Vagina (tissue), 2 donors: Measurements from ENCODE around the gene KCNH8.

Experiments used
- POLR2A ChIP-seq, 2 donors: fragments of 450-650 bp; IDR thresholded peaks; one replicate each; pipeline ENCODE4 v1.6.1; 2017; ENCODE audit warnings: antibody characterized with exemption in 2 of 2, mild to moderate bottlenecking in 2 of 2, moderate library complexity in 2 of 2
- TF ChIP-seq, protein P1 (sequence below), 3 experiments: fragments of 450-650 bp in 2 of 3; fragments of 200-600 bp in 1 of 3; sonication (generic) in 1 of 3; IDR thresholded peaks; one replicate each; pipeline ENCODE4 v1.5.1; 2017 to 2019; ENCODE audit warnings: antibody characterized with exemption in 3 of 3, mild to moderate bottlenecking in 2 of 3, moderate library complexity in 2 of 3

DNA sequence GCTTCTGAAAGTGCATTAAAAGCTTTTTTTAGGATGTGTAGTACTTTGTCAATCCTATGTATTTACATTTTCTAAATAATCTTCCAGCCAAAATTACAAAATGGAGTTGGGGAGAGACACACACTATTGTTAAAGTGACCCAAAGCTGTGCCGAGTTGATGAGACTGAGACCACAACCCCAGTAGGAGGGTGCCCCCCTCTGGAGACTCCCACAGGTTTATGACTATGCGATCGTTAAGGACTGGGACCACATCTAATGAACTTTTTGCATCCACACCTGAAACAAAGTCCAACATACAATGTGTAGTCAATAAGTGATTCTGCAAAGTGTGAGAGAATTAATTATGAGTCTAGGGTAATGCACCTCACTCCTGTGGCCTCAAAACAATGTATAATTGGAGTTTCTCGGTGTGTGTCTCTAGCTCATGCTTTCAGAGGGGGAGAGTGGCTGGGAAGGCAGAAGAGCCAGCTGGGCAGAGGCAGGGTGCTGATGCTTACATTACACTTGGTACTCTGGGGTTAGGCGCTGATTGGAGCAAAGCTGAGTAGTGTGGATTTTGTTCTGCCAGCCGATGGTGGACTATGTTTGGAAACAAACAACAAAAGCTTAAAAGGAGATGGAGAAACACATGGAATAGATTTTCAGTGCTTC is 102.8 kb downstream of the KCNH8 start:
- TF ChIP-seq, protein P1, sequence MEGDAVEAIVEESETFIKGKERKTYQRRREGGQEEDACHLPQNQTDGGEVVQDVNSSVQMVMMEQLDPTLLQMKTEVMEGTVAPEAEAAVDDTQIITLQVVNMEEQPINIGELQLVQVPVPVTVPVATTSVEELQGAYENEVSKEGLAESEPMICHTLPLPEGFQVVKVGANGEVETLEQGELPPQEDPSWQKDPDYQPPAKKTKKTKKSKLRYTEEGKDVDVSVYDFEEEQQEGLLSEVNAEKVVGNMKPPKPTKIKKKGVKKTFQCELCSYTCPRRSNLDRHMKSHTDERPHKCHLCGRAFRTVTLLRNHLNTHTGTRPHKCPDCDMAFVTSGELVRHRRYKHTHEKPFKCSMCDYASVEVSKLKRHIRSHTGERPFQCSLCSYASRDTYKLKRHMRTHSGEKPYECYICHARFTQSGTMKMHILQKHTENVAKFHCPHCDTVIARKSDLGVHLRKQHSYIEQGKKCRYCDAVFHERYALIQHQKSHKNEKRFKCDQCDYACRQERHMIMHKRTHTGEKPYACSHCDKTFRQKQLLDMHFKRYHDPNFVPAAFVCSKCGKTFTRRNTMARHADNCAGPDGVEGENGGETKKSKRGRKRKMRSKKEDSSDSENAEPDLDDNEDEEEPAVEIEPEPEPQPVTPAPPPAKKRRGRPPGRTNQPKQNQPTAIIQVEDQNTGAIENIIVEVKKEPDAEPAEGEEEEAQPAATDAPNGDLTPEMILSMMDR (IDR thresholded peaks at IDR 0.05), result no peak
- TF ChIP-seq POLR2A (IDR thresholded peaks at IDR 0.05), result no peak
